ENCODE results near the gene OXSR1. TPM values are rescaled to one million over a fixed set of nuclear protein-coding genes. Genes with fewer than 3 reads are reported as not detected.

Gene OXSR1
- total and polyA plus RNA-seq, 4 donors, result 4.3 to 24.7 (median 12.2) TPM

DNA sequence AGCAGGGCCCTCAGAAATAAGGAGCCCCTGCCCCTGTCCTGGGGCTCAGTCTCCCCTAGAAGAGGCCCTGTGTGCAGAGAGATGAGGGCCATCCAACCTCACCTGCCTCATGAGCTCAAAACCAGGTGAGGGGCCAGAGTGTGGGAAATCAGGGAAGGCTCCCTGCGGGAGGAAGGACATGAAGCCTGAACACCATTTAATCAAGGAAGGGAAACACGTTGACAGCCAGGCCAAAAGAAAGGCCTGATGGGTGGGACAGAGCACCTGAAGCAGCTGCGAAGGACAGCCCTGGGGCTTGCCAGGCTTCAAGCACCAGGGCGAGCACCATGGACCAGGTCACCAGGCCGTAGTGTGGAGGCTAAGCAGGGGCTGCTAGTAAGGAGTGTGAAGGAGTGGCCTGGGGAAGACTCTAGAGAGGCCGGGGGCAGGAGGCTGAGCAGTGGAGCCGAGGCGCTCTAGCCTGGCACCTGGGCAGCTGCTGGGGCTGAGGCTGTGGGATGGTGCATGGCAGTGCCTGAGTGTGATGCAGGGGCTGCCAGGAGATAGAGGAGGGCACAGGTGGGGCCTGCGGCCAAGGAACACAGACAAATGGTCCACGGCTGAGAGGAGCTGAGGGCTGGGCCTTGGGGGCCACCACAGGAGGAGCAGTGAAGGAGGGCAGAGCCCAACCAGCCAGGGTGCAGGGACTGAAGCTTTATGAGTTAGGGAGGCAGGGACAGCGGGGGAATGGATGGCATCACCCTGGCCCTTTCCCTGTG is 44.5 kb upstream of the OXSR1 start:
- no peak for TF ChIP-seq RXRA (IDR thresholded peaks at IDR 0.05)
- TF ChIP-seq ATF3 (IDR thresholded peaks at IDR 0.05), result no peak
- no peak for TF ChIP-seq JUND (IDR thresholded peaks at IDR 0.05)
- TF ChIP-seq HNF4A (conservative IDR thresholded peaks at IDR 0.05), result no peak
- TF ChIP-seq RAD21 (IDR thresholded peaks at IDR 0.05), result no peak
- TF ChIP-seq, protein P1, sequence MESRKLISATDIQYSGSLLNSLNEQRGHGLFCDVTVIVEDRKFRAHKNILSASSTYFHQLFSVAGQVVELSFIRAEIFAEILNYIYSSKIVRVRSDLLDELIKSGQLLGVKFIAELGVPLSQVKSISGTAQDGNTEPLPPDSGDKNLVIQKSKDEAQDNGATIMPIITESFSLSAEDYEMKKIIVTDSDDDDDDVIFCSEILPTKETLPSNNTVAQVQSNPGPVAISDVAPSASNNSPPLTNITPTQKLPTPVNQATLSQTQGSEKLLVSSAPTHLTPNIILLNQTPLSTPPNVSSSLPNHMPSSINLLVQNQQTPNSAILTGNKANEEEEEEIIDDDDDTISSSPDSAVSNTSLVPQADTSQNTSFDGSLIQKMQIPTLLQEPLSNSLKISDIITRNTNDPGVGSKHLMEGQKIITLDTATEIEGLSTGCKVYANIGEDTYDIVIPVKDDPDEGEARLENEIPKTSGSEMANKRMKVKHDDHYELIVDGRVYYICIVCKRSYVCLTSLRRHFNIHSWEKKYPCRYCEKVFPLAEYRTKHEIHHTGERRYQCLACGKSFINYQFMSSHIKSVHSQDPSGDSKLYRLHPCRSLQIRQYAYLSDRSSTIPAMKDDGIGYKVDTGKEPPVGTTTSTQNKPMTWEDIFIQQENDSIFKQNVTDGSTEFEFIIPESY (IDR thresholded peaks at IDR 0.05), result no peak
- TF ChIP-seq YY1 (IDR thresholded peaks at IDR 0.05), result no peak
- 91% methylated on average over 11 of the region's 11 CpGs for WGBS
- Histone ChIP-seq H3K4me1 (ENCODE audit: control insufficient read depth in 4 of 4, insufficient read depth in 4 of 4, low read length in 3 of 4) (peaks cover 3 to 71% (median 55%) of the 10 kb centered on the region in 4 donors), H3K9me3 (ENCODE audit: control insufficient read depth in 4 of 4, low read length in 3 of 4) (no peaks in the 10 kb centered on the region), H3K9ac (ENCODE audit: low read depth in 1 of 2, low read length in 2 of 2) (no peak overlapping the region), H3K27me3 (ENCODE audit: control insufficient read depth in 4 of 4, insufficient read depth in 4 of 4, low read length in 3 of 4) (no peaks in the 10 kb centered on the region), H3K4me3 (ENCODE audit: low read depth in 1 of 3, low read length in 3 of 3) (no peak overlapping the region), H3K27ac (ENCODE audit: low read depth in 1 of 2, low read length in 2 of 2) (no peak overlapping the region), H3K36me3 (ENCODE audit: control insufficient read depth in 4 of 4, insufficient read depth in 3 of 4, low read depth in 1 of 4, low read length in 3 of 4) (peaks cover 23 to 46% (median 38%) of the 10 kb centered on the region in 4 donors)
- peak; percentile 32 for DNase-seq (ENCODE audit: low spot score)

DNA sequence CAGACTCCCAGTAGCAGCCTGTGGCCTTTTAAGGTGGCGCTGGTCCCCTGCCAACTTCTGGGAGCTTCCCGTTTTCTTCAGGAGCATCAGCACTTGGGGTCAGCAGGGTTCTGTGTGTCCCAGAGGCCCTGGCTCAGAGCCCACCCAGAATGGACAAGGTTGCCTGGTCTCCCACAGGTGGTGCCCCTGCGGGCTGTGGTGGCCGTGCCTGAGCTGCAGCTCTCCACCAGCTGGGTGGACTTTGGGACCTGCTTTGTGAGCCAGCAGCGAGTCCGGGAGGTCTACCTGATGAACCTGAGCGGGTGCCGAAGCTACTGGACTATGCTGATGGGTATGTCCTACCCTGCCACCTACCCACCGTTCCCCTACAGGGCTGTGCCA is 43.9 kb upstream of the OXSR1 start:
- no peak overlapping the region for H3K27ac ChIP-seq (ENCODE audit: low read depth in 1 of 2, low read length in 2 of 2)
- DNase-seq (ENCODE audit: low spot score), result peak; percentile 40
- 45% methylated on average over 9 of the region's 9 CpGs for WGBS
- peaks cover 3 to 77% (median 59%) of the 10 kb centered on the region in 4 donors for H3K4me1 ChIP-seq (ENCODE audit: control insufficient read depth in 4 of 4, insufficient read depth in 4 of 4, low read length in 3 of 4)
- H3K9ac ChIP-seq (ENCODE audit: low read depth in 1 of 2, low read length in 2 of 2), result no peak overlapping the region
- peaks cover 23 to 52% (median 44%) of the 10 kb centered on the region in 4 donors for H3K36me3 ChIP-seq (ENCODE audit: control insufficient read depth in 4 of 4, insufficient read depth in 3 of 4, low read depth in 1 of 4, low read length in 3 of 4)
- no peaks in the 10 kb centered on the region for H3K9me3 ChIP-seq (ENCODE audit: control insufficient read depth in 4 of 4, low read length in 3 of 4)
- H3K4me3 ChIP-seq (ENCODE audit: low read depth in 1 of 3, low read length in 3 of 3), result no peak overlapping the region
- TF ChIP-seq HNF4A (conservative IDR thresholded peaks at IDR 0.05) (peak; percentile 48 to 51), EGR1 (IDR thresholded peaks at IDR 0.05; ENCODE audit: low read depth in 2 of 2) (no peak)
- no peaks in the 10 kb centered on the region for H3K27me3 ChIP-seq (ENCODE audit: control insufficient read depth in 4 of 4, insufficient read depth in 4 of 4, low read length in 3 of 4)

DNA sequence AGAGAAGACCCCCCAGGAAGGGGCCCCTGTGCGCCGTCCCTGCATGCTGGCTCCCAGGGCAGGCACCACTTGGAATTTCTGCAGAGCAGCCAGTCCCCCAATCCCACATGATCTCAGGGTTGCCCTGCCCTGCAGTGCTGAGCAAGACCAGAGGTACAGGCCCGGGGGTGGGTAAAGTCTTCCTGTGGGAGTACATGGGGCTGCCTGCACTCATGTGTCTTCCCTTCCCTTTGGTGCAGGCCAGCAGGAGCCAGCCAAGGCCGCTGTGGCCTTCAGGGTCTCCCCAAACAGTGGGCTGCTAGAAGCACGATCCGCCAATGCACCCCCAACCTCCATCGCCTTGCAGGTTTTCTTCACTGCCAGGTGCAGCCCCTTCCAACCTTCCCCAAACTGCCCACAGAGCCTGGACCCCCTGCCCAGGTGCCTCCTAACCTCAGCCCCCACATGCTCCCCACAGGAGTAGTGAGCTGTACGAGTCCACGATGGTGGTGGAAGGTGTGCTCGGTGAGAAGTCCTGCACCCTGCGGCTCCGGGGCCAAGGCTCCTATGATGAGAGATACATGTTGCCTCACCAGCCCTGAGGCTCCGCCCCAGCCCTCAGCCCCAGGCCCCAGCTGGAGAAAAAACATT is 43.4 kb upstream of the OXSR1 start:
- Histone ChIP-seq H3K9ac (ENCODE audit: low read depth in 1 of 2, low read length in 2 of 2) (no peak overlapping the region), H3K9me3 (ENCODE audit: control insufficient read depth in 4 of 4, low read length in 3 of 4) (no peaks in the 10 kb centered on the region), H3K27ac (ENCODE audit: low read depth in 1 of 2, low read length in 2 of 2) (no peak overlapping the region), H3K4me3 (ENCODE audit: low read depth in 1 of 3, low read length in 3 of 3) (no peak overlapping the region), H3K4me1 (ENCODE audit: control insufficient read depth in 4 of 4, insufficient read depth in 4 of 4, low read length in 3 of 4) (peaks cover 3 to 78% (median 61%) of the 10 kb centered on the region in 4 donors), H3K27me3 (ENCODE audit: control insufficient read depth in 4 of 4, insufficient read depth in 4 of 4, low read length in 3 of 4) (no peaks in the 10 kb centered on the region), H3K36me3 (ENCODE audit: control insufficient read depth in 4 of 4, insufficient read depth in 3 of 4, low read depth in 1 of 4, low read length in 3 of 4) (peaks cover 25 to 56% (median 49%) of the 10 kb centered on the region in 4 donors)
- TF ChIP-seq RXRA (IDR thresholded peaks at IDR 0.05) (no peak), FOXA1 (IDR thresholded peaks at IDR 0.05) (no peak), YY1 (IDR thresholded peaks at IDR 0.05) (no peak), HNF4G (IDR thresholded peaks at IDR 0.05) (no peak), NR2F2 (IDR thresholded peaks at IDR 0.05) (no peak), EGR1 (IDR thresholded peaks at IDR 0.05; ENCODE audit: low read depth in 2 of 2) (no peak)
- peak; percentile 37 for DNase-seq (ENCODE audit: low spot score)
- 81% methylated on average over 13 of the region's 13 CpGs for WGBS

Measured in liver (tissue), 9 donors.